HG03558 (cell line): ENCODE measurements around the gene PCDHGB3.
A peak's percentile ranks its signal among the peaks of the same experiment; 100 is the strongest.
"Not testable (repeated sequence)": the region's sequence is repeated elsewhere in the genome, so short reads cannot be mapped to it uniquely, and the experiment has no call there.

Source experiments
- ATAC-seq: cut with Tn5 transposase; IDR thresholded peaks from one replicate; pipeline ENCODE4 v1.9.1; 2021; ENCODE audit warnings: moderate number of reproducible peaks; ENCODE audit not compliant: unreplicated experiment; ENCODE audit errors: extremely low read depth

The PCDHGB3 gene

DNA sequence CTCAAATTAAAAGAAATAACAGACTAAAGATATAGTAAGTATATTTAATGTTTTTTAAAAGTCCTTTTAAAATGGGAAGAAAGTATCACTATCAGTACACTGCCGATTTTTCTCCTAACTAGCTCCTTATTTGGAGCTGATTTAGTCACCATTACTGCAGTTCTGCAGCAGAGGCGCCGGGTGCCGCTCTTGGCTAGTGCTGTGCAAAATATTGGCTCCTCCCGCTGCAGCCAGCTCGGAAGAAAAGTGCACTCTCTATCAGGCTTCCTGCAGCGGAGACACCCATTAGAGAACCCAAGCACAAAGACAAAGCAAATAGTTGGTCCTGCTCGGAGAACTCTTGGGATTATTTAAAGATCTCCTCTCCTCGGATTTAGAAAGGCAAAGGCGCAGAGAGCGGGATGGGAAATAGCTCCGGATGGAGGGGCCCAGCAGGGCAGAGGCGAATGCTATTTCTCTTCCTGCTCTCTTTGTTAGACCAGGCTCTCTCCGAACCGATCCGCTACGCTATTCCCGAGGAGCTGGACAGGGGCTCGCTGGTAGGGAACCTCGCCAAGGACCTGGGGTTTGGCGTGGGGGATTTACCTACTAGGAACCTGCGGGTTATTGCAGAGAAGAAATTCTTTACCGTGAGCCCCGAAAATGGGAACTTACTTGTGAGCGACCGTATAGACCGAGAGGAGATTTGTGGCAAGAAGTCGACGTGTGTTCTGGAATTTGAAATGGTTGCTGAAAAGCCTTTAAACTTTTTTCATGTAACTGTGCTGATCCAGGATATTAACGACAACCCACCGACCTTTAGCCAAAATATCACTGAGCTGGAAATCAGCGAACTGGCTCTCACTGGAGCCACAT is at the start of gene PCDHGB3:
PCDHGB3 (plus strand) TSS at position 249 of the 855 bp plus-strand sequence; CDS start at position 402, 153 bp downstream.
- peak; percentile 68 for ATAC-seq

DNA sequence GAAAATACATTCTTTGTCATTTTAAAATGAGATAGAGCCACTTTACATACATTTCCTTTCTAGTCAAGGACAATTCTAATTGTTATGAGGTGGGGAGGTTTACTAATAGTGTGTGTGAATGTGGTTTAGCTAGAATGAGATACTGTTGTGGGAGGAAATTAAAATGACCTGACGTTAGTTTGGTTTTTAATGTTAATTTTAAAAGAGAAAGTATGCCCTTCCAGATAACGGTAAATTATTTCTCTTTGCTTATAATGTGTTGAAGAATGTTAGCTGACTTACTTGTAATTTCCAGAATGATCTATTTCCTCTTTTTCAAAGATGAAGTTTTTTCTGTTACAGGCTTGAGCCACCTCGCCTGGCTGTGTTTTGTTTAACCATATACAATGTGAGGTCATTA is 47.8 kb upstream of the PCDHGB3 start:
- no peak for ATAC-seq

DNA sequence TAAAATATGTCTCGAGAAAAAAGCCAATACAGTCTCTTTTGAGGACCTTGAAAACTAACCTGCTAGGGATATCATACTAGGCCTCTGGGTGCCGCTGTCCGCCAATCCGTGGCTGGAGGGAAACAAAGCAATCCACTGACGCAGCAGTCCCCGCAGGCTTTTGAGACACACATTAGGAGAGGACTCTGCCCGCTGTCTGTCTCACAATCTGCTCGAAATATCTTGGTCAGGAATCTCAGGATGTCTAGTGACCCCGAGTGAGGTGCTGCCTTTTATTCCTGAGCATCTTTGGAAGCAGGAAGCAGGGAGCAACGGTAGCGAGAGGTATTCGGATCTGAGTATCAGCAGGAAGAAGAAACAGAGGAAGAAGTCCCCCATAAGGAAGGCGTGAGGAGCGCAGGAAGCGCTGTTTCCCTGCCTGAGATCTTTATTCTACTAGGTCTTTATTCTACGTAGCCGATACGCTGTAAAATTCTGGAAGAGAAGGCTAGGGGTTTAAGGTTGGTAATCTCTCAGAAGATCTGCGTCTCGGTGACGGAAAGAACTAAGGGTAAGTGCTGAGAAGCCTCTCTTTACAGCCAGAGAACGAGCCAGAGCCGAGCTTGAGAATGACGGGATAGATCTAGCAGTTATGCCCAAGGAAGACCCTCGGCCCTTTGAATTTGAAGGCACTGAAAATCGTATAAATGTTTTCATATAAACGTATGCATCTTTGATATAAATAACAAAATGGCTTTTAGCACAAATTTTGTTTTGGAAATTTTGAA is 43.8 kb upstream of the PCDHGB3 start:
- ATAC-seq: no peak

DNA sequence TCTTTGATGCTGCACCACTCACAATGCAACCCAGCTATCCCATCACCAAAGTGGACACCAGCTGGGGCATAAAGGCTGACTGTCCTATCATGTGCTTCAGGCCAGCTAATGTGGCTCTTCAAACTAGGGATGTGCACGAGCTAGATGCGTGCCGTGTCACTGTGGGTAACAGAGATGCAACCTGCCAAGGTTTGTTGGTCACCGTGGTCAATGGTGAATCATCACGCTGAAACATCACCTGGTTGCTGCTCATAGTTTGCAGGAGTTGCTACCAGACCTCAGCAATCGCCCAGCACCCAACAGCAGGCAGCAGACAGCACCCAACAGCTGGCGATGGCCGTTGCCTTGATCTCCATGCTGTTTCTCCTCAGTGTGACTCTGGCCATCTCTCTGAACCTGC is 41.8 kb upstream of the PCDHGB3 start:
- ATAC-seq: no peak

DNA sequence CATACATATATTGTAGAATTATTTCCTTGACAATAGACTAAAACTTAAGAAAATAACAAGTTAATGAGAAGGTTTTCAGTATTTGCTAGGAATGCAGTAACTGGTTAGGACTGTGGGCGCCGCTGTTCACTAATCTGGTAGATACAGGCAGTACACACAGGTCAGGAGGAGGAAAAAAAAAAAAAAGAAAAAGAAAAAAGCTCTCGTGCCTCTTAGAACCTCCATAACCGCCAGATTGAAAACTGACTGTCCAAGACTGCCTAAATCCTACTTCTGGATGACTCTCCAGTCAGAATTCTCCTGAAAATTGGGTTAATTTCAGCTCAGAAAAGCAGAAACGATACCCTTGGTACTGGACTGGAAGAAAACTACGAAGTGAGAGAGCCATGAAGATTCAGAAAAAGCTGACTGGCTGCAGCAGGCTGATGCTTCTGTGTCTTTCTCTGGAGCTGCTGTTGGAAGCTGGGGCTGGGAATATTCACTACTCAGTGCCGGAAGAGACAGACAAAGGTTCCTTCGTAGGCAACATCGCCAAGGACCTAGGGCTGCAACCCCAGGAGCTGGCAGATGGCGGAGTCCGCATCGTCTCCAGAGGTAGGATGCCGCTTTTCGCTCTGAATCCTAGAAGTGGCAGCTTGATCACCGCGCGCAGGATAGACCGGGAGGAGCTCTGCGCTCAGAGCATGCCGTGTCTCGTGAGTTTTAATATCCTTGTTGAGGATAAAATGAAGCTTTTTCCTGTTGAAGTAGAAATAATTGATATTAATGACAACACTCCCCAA is 39.6 kb upstream of the PCDHGB3 start, which contains the start of gene PCDHGA1:
PCDHGA1 (plus strand) TSS at position 216 of the 782 bp plus-strand sequence.
- ATAC-seq: no peak

DNA sequence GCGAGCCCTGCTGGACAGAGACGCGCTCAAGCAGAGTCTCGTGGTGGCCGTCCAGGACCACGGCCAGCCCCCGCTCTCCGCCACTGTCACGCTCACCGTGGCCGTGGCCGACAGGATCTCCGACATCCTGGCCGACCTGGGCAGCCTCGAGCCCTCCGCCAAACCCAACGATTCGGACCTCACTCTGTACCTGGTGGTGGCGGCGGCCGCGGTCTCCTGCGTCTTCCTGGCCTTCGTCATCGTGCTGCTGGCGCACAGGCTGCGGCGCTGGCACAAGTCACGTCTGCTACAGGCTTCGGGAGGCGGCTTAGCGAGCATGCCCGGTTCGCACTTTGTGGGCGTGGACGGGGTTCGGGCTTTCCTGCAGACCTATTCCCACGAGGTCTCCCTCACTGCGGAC is 37.5 kb upstream of the PCDHGB3 start:
- ATAC-seq: not testable (repeated sequence)

DNA sequence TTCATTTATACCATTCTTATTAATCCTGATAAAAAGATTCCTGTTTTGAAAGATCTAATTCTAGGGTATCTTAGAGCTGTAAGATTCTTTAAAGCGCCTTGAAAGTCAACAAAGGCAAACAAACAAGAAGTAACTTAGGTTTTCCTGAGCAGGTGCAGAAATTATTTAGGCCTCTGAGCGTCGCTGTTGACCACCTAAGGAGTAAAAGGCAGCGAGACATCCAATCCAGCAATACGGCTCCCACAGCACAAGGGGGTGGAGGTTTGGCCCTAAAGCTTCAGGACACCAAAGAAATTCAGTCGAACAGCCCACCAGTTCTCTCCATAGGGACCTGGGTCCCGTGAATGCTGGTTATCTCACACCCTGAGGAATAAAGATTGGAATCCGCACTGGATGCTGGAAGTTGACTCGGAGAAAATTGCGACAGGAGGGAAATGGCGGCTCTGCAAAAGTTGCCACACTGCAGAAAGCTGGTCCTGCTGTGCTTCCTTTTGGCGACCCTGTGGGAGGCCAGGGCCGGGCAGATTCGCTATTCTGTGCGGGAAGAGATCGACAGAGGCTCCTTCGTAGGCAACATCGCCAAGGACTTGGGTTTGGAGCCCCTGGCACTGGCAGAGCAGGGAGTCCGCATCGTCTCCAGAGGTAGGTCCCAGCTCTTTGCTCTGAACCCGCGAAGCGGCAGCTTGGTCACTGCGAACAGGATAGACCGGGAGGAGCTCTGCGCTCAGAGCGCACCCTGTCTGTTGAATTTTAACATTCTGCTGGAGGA is 31.3 kb upstream of the PCDHGB3 start, which contains the start of gene PCDHGA2:
PCDHGA2 (plus strand) TSS at position 223 of the 769 bp plus-strand sequence.
- ATAC-seq: no peak

DNA sequence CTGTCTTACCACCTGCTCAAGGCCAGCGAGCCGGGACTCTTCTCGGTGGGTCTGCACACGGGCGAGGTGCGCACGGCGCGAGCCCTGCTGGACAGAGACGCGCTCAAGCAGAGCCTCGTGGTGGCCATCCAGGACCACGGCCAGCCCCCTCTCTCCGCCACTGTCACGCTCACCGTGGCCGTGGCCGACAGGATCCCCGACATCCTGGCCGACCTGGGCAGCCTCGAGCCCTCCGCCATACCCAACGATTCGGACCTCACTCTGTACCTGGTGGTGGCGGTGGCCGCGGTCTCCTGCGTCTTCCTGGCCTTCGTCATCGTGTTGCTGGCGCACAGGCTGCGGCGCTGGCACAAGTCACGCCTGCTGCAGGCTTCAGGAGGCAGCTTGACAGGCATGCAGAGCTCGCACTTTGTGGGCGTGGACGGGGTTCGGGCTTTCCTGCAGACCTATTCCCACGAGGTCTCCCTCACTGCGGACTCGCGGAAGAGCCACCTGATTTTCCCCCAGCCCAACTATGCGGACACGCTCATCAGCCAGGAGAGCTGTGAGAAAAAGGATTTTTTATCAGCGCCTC is 29.2 kb upstream of the PCDHGB3 start:
- ATAC-seq: not testable (repeated sequence)

DNA sequence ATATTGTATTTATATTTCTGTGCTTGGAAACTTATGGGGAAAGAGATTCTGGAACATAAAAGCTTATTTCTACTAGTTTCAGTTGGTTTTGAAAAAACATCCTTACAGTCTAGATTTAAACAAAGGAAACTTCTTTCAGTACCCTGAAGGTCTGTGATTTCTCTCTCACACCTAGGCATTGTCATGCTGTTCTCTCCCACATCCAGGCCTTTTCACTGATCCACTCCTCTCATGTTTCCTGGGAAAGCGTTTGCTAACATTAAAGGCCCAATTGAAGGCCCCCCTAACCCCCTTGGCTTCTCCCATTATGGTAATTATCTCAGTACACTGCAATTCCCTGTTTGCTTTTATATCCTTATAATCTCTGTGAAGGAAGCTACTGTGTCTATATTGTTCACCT is 27.3 kb upstream of the PCDHGB3 start:
- no peak for ATAC-seq

DNA sequence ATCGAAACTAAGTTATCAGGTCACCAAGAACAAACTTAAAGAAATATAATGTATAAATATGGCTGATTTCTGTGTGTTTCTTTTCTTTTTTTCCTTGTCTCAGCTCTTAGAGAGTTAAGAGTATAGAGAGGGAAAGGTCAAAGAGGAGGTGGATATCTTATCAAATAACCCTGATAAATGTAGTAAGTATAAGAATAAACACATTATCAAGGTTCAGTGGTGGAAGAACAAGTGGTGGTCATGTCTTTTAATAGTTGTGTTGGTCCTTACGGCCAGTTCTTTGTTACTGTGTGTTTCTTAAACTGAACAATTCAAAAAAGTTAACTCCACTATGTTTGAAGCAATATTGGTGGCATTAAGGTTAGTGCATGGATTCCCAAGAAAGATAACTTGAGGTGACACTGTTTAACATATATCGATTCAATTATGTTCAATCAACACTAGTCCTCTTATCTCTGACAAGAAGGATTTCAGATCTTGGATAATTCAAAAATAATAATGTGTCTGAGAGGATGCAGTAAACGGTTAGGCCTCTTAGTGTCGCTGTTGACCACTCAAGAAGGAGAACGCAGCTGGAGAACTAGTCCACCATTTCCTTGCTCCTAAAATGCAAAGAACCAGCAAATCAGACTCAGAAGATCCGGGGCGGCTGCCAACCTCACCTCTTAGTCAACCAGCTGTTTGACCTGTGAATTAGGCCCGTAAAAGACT is 26.6 kb upstream of the PCDHGB3 start, which contains the start of gene PCDHGA3:
PCDHGA3 (plus strand) TSS at position 588 of the 711 bp plus-strand sequence. CDS start 205 bp downstream, outside the sequence.
- ATAC-seq: no peak

DNA sequence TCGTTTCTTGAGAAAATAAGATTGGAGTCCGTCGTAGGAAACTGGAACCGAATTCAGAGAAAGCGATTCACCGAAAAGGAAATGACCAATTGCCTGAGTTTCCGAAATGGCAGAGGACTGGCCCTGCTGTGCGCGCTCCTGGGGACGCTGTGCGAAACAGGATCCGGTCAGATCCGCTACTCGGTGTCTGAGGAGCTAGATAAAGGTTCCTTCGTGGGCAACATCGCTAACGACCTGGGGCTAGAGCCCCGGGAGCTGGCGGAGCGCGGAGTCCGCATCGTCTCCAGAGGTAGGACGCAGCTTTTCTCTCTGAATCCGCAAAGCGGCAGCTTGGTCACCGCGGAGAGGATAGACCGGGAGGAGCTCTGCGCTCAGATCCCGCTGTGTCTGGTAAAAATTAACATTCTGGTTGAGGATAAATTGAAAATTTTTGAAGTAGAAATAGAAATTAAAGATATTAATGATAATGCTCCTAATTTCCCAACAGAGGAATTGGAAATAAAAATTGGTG is 26.0 kb upstream of the PCDHGB3 start:
- no peak for ATAC-seq

DNA sequence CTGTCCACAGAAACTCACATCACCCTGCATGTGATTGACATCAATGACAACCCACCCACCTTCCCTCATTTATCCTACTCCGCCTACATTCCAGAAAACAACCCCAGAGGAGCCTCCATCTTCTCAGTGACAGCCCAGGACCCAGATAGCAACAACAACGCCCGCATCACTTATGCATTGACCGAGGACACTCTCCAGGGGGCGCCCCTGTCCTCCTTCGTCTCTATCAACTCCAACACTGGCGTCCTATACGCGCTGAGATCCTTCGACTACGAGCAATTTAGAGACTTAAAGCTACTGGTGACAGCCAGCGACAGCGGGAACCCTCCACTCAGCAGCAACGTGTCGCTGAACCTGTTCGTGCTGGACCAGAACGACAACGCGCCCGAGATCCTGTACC is 24.7 kb upstream of the PCDHGB3 start:
- no peak for ATAC-seq

DNA sequence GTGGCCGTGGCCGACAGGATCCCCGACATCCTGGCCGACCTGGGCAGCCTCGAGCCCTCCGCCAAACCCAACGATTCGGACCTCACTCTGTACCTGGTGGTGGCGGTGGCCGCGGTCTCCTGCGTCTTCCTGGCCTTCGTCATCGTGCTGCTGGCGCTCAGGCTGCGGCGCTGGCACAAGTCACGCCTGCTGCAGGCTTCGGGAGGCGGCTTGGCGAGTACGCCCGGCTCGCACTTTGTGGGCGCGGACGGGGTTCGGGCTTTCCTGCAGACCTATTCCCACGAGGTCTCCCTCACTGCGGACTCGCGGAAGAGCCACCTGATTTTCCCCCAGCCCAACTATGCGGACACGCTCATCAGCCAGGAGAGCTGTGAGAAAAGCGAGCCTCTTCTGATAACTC is 24.0 kb upstream of the PCDHGB3 start:
- ATAC-seq: not testable (repeated sequence)

DNA sequence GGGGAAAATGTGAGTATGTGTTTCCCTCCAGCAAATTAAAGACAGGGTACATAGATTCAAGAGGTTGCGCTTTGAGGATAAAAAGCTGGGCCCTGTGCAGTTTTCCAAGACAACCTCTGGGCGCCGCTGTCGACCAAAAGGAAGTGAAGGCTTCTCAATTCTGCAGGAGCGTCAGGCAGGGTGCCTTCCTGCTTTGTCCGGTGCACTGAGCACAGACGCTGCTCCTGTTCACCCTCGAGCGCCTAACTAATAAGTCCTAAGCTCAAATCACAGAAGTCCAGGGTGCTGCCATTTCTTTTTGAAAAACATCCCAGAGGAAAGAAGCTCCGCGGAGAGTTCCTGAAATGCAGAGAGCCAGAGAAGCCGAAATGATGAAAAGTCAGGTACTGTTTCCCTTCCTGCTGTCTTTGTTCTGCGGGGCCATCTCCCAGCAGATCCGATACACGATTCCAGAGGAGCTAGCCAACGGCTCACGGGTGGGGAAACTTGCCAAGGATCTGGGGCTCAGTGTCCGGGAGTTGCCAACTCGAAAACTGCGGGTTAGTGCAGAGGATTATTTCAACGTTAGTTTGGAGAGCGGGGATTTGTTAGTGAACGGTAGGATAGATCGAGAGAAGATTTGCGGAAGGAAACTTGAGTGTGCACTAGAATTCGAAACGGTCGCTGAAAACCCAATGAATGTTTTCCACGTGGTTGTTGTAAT is 20.0 kb upstream of the PCDHGB3 start, which contains the start of gene PCDHGB1:
PCDHGB1 (plus strand) TSS at position 183 of the 703 bp plus-strand sequence; CDS start at position 345, 162 bp downstream.
- ATAC-seq: no peak

DNA sequence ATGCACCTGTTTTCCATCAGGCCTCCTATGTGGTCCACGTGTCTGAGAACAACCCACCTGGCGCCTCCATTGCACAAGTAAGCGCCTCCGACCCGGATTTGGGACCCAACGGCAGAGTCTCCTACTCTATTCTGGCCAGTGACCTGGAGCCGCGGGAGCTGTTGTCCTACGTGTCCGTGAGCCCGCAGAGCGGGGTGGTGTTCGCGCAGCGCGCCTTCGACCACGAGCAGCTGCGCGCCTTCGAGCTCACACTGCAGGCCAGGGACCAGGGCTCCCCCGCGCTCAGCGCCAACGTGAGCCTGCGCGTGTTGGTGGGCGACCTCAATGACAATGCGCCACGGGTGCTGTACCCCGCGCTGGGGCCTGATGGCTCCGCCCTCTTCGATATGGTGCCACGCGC is 18.5 kb upstream of the PCDHGB3 start:
- no peak for ATAC-seq

DNA sequence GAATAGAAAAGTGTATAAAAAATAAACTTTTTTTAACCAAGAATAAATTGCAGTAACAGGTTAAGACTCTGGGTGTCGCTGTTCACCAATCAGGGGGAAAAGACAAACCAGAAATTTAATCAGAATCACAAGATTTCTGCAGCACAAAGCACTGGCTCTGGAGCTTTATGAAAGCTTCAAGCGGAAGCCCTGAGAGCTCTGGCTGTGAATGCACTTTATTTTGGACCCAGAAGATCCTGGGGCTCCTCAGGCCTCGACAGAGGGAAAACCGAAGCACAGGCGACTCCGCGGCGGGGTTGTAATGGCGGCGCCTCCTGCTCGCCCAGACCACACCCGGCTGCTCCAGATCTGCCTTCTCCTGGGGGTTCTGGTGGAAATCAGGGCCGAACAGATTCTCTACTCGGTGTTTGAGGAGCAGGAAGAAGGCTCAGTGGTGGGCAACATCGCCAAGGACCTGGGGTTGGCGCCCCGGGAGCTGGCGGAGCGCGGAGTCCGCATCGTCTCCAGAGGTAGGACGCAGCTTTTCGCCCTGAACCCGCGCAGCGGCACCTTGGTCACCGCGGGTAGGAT is 15.1 kb upstream of the PCDHGB3 start, which contains the start of gene PCDHGA4:
PCDHGA4 (plus strand) TSS at position 122 of the 570 bp plus-strand sequence; CDS start at position 209, 87 bp downstream.
- ATAC-seq: no peak

DNA sequence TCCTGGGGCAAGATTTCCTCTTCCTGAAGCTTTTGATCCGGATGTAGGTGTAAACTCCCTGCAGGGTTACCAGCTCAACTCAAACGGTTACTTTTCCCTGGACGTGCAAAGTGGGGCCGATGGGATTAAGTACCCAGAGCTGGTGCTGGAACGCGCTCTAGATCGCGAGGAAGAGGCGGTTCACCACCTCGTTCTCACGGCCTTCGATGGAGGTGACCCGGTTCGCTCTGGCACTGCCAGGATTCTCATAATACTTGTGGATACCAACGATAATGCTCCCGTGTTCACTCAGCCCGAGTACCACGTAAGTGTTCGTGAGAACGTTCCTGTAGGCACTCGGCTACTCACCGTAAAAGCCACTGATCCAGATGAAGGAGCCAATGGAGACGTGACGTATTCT is 14.4 kb upstream of the PCDHGB3 start:
- ATAC-seq: no peak
